C4-2B (cell line): ENCODE data around the gene SLC39A3.
"Not testable (repeated sequence)": the region's sequence is repeated elsewhere in the genome, so short reads cannot be mapped to it uniquely, and the experiment has no call there.

Experiments
- H3K27ac ChIP-seq: fragments of 450-650 bp; 2 replicates; pipeline ENCODE4 v1.5.1; 2017
- CTCF ChIP-seq: fragments of 450-650 bp; conservative IDR thresholded peaks from 2 replicates; pipeline ENCODE4 v1.5.1; 2017; ENCODE audit warnings: mild to moderate bottlenecking
- ZFX ChIP-seq: fragments of 450-650 bp; IDR thresholded peaks from 2 replicates; pipeline ENCODE4 v1.6.1; 2017

Gene SLC39A3

GRCh38 chr19:2714531-2715269, 25.1 kb downstream of the SLC39A3 start:
- TF ChIP-seq ZFX: no peak
- no peak for TF ChIP-seq CTCF
- no peak overlapping the region for H3K27ac ChIP-seq

GRCh38 chr19:2714102-2714501, 25.7 kb downstream of the SLC39A3 start:
- not testable (repeated sequence) for H3K27ac ChIP-seq

GRCh38 chr19:2713170-2713569, 26.6 kb downstream of the SLC39A3 start:
- not testable (repeated sequence) for H3K27ac ChIP-seq

GRCh38 chr19:2711875-2712205, 28.0 kb downstream of the SLC39A3 start:
- no peak overlapping the region for H3K27ac ChIP-seq
- TF ChIP-seq CTCF (no peak), ZFX (no peak)

GRCh38 chr19:2711172-2711874, 28.5 kb downstream of the SLC39A3 start:
- no peak overlapping the region for H3K27ac ChIP-seq
- TF ChIP-seq CTCF (no peak), ZFX (no peak)

- H3K27ac ChIP-seq: no peak overlapping the region
Observed at GRCh38 chr19:2706251-2706650, 33.6 kb downstream of the SLC39A3 start.

GRCh38 chr19:2703691-2704216, 36.1 kb downstream of the SLC39A3 start:
- TF ChIP-seq CTCF: no peak
- TF ChIP-seq ZFX: no peak

More at GRCh38 chr19:2706251-2706650, 33.6 kb downstream of the SLC39A3 start:
- no peak for TF ChIP-seq ZFX
- no peak for TF ChIP-seq CTCF

GRCh38 chr19:2703077-2703437, 36.8 kb downstream of the SLC39A3 start:
- H3K27ac ChIP-seq: no peak overlapping the region
- TF ChIP-seq CTCF (no peak), ZFX (no peak)

More at GRCh38 chr19:2703691-2704216, 36.1 kb downstream of the SLC39A3 start:
- no peak overlapping the region for H3K27ac ChIP-seq
